B cell (primary cell): ENCODE measurements around the gene ZBTB14. TPM values are rescaled to one million over a fixed set of nuclear protein-coding genes. Genes with fewer than 3 reads are reported as not detected.
A peak's percentile ranks its signal among the peaks of the same experiment; 100 is the strongest.

Experiments
- ATAC-seq: fragments of 200-7000 bp; cut with Tn5 transposase; one replicate; pipeline ENCODE4 v1.10.0; 2021; ENCODE audit warnings: low read depth, mild to moderate bottlenecking, moderate number of reproducible peaks, moderate library complexity
- CTCF ChIA-PET: fragments of 350-600 bp; sonication (Branson Sonifier 250); formaldehyde crosslinking; loops from one replicate; lab custom pipeline; 2021; ENCODE audit warnings: antibody characterized with exemption, inconsistent platforms; lab: Charles Lee
- POLR2A ChIA-PET: fragments of 350-600 bp; sonication (Branson Sonifier 250); formaldehyde crosslinking; loops from one replicate; lab custom pipeline; 2021; ENCODE audit warnings: antibody characterized with exemption; lab: Charles Lee
- DNase-seq: peaks from one replicate; pipeline ENCODE4 v3.0.0; 2013
- H2AFZ ChIP-seq: 2 replicates; pipeline ENCODE4 v1.6.1; 2012; ENCODE audit warnings: mild to moderate bottlenecking, low read depth, low read length; ENCODE audit not compliant: insufficient read depth, poor library complexity, severe bottlenecking
- H3K27ac ChIP-seq, 2 donors: 1 replicate in 1 of 2; 2 replicates in 1 of 2; pipeline ENCODE4 v1.5.1; 2012 to 2013; ENCODE audit warnings: low read length in 2 of 2, mild to moderate bottlenecking in 2 of 2, moderate library complexity in 1 of 2
- H3K27me3 ChIP-seq, 4 experiments: fragments of 200-600 bp in 1 of 4; sonication (generic) in 1 of 4; replicated peaks in 1 of 4; 1 replicate in 2 of 4; 2 replicates in 2 of 4; pipeline versions ENCODE4 v1.6.1 to v1.7.0; 2013 to 2016; ENCODE audit warnings: low read length in 3 of 4, mild to moderate bottlenecking in 2 of 4, mixed read lengths in 1 of 4, moderate library complexity in 1 of 4; ENCODE audit not compliant: insufficient read depth in 4 of 4, control insufficient read depth in 3 of 4; ENCODE audit errors: control extremely low read depth in 1 of 4
- H3K36me3 ChIP-seq, 2 experiments: replicated peaks in 1 of 2; 1 replicate in 1 of 2; 2 replicates in 1 of 2; pipeline versions ENCODE4 v1.6.1 to v1.7.1; 2013; ENCODE audit warnings: low read length in 1 of 2; ENCODE audit not compliant: insufficient read depth in 2 of 2, control insufficient read depth in 1 of 2; ENCODE audit errors: control extremely low read depth in 1 of 2, extremely low read depth in 1 of 2
- H3K4me1 ChIP-seq, 2 donors: fragments of 200-600 bp in 1 of 2; sonication (generic) in 1 of 2; 1 replicate in 1 of 2; 2 replicates in 1 of 2; pipeline versions ENCODE4 v1.5.1 to v1.6.1; 2013 to 2017; ENCODE audit warnings: low read length in 2 of 2; ENCODE audit not compliant: control insufficient read depth in 2 of 2, insufficient read depth in 2 of 2
- H3K4me2 ChIP-seq: replicated peaks from 2 replicates; pipeline ENCODE3; 2012; ENCODE audit warnings: mild to moderate bottlenecking, low read depth, low read length; ENCODE audit not compliant: poor library complexity, severe bottlenecking
- H3K4me3 ChIP-seq, 5 experiments: fragments of 200-600 bp in 1 of 5; sonication (generic) in 1 of 5; 1 replicate in 3 of 5; 2 replicates in 2 of 5; pipeline versions ENCODE4 v1.5.1 to v1.7.0; 2011 to 2016; ENCODE audit warnings: low read length in 4 of 5, mild to moderate bottlenecking in 4 of 5, low read depth in 2 of 5, control low read depth in 1 of 5, moderate library complexity in 1 of 5; ENCODE audit not compliant: insufficient read depth in 1 of 5; ENCODE audit errors: control extremely low read depth in 1 of 5, extremely low read depth in 1 of 5
- H3K79me2 ChIP-seq: fragments of 200-600 bp; sonication (generic); one replicate; pipeline ENCODE4 v1.6.0; 2016; ENCODE audit warnings: low read length; ENCODE audit not compliant: control insufficient read depth, insufficient read depth
- H3K9ac ChIP-seq: fragments of 200-600 bp; sonication (generic); 2 replicates; pipeline ENCODE4 v1.6.1; 2017; ENCODE audit warnings: mild to moderate bottlenecking, low read length, moderate library complexity
- H3K9me3 ChIP-seq, 3 donors: one replicate each; pipeline versions ENCODE4 v1.6.1 to v1.7.1; 2013; ENCODE audit warnings: low read length in 2 of 3; ENCODE audit not compliant: control insufficient read depth in 2 of 3, insufficient read depth in 1 of 3; ENCODE audit errors: control extremely low read depth in 1 of 3
- H4K20me1 ChIP-seq: 2 replicates; pipeline ENCODE4 v1.6.0; 2012; ENCODE audit warnings: mild to moderate bottlenecking, low read length; ENCODE audit not compliant: insufficient read depth, control insufficient read depth, poor library complexity, severe bottlenecking
- H3K27ac Mint-ChIP-seq: one replicate; pipeline ENCODE4 v1.8.0; 2021; ENCODE audit warnings: mixed read lengths
- H3K27me3 Mint-ChIP-seq: one replicate; pipeline ENCODE4 v1.8.0; 2021; ENCODE audit warnings: mixed read lengths
- H3K4me1 Mint-ChIP-seq: one replicate; pipeline ENCODE4 v1.8.0; 2021; ENCODE audit warnings: mixed read lengths
- H3K4me3 Mint-ChIP-seq: one replicate; pipeline ENCODE4 v1.8.0; 2021; ENCODE audit warnings: mixed read lengths
- H3K9me3 Mint-ChIP-seq: one replicate; pipeline ENCODE4 v1.8.0; 2022; ENCODE audit warnings: mixed read lengths; ENCODE audit not compliant: insufficient read depth
- EZH2 ChIP-seq: IDR thresholded peaks from 2 replicates; pipeline ENCODE4 v1.6.1; 2012; ENCODE audit warnings: borderline replicate concordance, low read depth, mild to moderate bottlenecking, moderate library complexity, low read length; ENCODE audit not compliant: insufficient read depth, poor library complexity, severe bottlenecking
- WGBS: methylation state at CpG from one replicate; pipeline ENCODE4 v1.1.5; 2013; ENCODE audit warnings: missing lambda C conversion rate; ENCODE audit not compliant: insufficient coverage; 5-methylcytosine and 5-hydroxymethylcytosine counted together
- intact Hi-C: fragments of 100-400 bp; cut with micrococcal nuclease; formaldehyde crosslinking; loops from one replicate; pipeline ENCODE4 v1.10.0; 2022
- polyA plus RNA-seq: library from polyadenylated mRNA; depleted of rRNA; stranded (reverse); fragments of >200 nt; gene quantifications from 2 replicates; pipeline ENCODE4 v1.2.3, GENCODE V29; 2012
- total RNA-seq, 2 donors: library from RNA; stranded (reverse); fragments of 120-200 nt in 1 of 2; gene quantifications; 1 replicate in 1 of 2; 2 replicates in 1 of 2; pipeline versions ENCODE4 v1.2.3 to v1.2.4, GENCODE V29; 2013 to 2022
- TF ChIP-seq, protein P1 (sequence below): fragments of 200-600 bp; IDR thresholded peaks from one replicate; pipeline ENCODE4 v1.8.0; 2022; ENCODE audit warnings: antibody characterized with exemption, mild to moderate bottlenecking

Gene ZBTB14
- total and polyA plus RNA-seq, 2 donors (not counting 1 experiment from before 2014, with no cell fraction given): 12.3 to 34.2 TPM

DNA sequence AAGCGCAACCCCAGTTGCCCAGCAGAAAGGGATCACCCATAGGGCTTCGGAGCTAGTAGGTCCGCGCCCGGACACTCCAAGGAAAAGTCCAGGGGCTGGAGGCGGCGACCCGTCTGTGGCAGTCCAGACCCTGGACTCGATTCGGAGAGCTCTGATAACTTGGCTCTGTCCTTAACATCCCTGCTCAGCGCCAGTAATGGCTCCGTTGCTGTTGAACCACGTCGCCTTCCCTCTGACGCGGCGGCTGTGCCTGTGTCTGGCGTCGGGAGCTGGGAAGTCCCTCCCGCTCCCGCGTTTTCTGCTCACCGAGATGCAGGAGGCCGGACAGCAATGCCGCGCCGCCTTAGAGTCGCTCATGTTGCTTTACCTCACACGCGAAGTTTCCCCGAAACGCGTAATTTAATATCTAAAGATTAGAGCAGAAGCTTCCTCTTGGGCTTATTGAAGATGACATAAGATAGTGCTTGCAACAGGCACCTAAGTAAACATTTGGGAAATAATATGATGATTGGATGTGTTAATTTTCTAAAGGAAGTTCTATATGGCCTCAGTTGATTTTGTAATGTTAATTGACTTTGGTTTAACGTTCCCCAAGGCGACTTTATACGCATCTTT lies 1.3 kb upstream of the ZBTB14 start:
- Mint-ChIP-seq H3K27ac (peak overlapping the region; percentile 89), H3K9me3 (no peaks in the 10 kb centered on the region), H3K4me1 (peaks cover 20% of the 10 kb centered on the region), H3K4me3 (peak overlapping the region; percentile 88), H3K27me3 (peaks cover 16% of the 10 kb centered on the region)
- DNase-seq: no peak
- POLR2A ChIA-PET: interaction anchor here (1.4 to 4.5 kb wide), 3 partner anchors 13 to 59 kb away, joined by 4 to 57 read pairs (median 7); no protein-coding TSS in a partner anchor
- Histone ChIP-seq H3K36me3 (peaks cover 0 to 2% of the 10 kb centered on the region in 2 experiments), H4K20me1 (no peaks in the 10 kb centered on the region), H3K79me2 (peaks cover 5% of the 10 kb centered on the region), H3K4me3 (peak overlapping the region; percentile 65 to 84 (median 72)), H2AFZ (peak overlapping the region; percentile 86), H3K9me3 (no peaks in the 10 kb centered on the region), H3K4me1 (peaks cover 18 to 20% of the 10 kb centered on the region in 2 donors), H3K4me2 (peak overlapping the region; percentile 91), H3K9ac (peak overlapping the region; percentile 69), H3K27me3 (peaks cover 0 to 9% (median 2%) of the 10 kb centered on the region in 4 experiments), H3K27ac (peak overlapping the region; percentile 73 to 76)
- CTCF ChIA-PET: interaction anchor here (1.1 to 2.2 kb wide), 2 partner anchors 12 to 60 kb away, joined by 4 to 15 read pairs; no protein-coding TSS in a partner anchor
- no peak for ATAC-seq
- intact Hi-C loops: loop anchor here (1.0 to 10.0 kb wide), 4 partner anchors 13 to 1850 kb away; partner anchors contain the start of gene L3MBTL4
- 1% methylated on average over 28 of the region's 36 CpGs for WGBS
- TF ChIP-seq, protein P1, sequence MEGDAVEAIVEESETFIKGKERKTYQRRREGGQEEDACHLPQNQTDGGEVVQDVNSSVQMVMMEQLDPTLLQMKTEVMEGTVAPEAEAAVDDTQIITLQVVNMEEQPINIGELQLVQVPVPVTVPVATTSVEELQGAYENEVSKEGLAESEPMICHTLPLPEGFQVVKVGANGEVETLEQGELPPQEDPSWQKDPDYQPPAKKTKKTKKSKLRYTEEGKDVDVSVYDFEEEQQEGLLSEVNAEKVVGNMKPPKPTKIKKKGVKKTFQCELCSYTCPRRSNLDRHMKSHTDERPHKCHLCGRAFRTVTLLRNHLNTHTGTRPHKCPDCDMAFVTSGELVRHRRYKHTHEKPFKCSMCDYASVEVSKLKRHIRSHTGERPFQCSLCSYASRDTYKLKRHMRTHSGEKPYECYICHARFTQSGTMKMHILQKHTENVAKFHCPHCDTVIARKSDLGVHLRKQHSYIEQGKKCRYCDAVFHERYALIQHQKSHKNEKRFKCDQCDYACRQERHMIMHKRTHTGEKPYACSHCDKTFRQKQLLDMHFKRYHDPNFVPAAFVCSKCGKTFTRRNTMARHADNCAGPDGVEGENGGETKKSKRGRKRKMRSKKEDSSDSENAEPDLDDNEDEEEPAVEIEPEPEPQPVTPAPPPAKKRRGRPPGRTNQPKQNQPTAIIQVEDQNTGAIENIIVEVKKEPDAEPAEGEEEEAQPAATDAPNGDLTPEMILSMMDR: no peak
- no peak for TF ChIP-seq EZH2
